GM18517 (cell line): ENCODE data around the gene SIX4.
"Not testable (repeated sequence)": the region's sequence is repeated elsewhere in the genome, so short reads cannot be mapped to it uniquely, and the experiment has no call there.

Source experiments
- ATAC-seq: cut with Tn5 transposase; IDR thresholded peaks from one replicate; pipeline ENCODE4 v1.9.1; 2021; ENCODE audit warnings: mild to moderate bottlenecking, moderate library complexity; ENCODE audit not compliant: unreplicated experiment

SIX4 gene

DNA sequence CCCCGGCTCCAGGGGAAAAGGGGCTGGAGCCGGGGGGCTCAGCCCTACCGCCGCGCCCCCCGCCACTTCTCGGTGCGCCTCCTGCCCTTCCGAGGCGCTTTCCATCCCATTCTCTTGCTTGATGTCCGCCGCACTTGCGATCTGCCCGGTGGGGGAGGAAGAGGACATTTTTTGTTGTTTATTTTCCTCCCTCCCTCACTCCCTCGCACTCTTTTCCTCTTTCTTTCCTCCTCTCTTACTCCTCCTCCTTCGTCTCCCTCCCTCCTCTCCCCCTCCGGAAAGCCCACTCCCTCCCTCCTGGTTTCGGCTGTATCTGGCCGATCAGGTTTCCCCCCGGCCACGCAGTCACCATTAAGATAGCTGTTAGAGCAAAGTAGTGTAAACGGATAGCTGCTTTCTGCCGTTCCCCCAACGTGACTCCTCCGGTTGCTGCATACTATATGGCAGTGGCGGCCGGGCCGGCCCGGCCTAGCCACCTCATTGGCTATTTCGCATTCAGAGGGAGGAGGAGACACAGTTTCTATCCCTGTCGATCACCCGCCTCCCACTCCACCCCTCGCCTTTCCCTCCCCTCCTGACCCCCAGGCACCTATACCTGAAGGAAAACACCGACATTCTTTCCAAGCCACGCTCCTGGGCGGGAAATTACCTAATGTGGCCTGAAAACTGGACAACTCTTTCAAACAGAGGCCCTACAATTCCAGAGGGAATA, at the start of gene SIX4:
Gene SIX4, minus strand, starts transcription at position 445 of the 712 bp plus-strand sequence. Its CDS starts 277 bp downstream, at position 168.
- ATAC-seq, result no peak

DNA sequence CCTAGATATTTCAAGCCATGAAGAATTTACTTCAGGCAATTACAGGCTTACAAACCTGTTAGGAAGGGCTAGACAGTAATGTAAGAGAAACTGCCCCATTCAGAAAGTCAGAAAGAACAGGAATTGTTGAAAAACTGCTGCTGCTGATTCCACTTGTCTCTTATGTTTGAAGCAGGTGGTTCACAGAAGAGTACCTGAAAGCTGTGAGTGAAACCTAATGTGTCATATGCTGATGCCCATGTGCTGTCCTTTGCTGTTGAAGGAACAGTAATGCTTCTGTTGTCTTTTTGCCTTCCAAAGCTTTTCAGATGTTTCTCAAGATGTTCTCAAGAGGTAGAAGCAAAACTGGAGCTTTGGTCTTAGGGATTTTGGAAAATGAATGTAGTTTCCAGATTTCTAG, 49.4 kb upstream of the SIX4 start:
- ATAC-seq, result peak; percentile 64

DNA sequence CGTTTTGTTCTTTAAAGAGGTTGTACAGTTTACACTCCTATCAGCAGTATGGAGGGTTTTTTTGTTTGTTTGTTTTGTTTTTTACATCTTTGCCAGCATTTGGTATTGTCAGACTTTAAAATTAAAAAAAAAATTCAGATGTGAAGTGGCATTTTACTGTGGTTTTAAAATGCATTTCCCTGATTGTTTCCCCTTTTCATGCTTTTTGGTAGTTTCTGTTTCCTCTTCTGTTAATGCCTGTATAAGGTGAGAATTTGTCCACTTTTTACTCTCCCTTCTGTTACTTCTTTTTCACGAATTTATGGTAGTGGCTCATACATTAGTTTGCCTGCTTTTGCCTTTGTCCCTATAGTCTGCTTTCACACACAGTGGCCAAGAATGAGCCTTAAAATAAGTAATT, 47.0 kb upstream of the SIX4 start:
- no peak for ATAC-seq

DNA sequence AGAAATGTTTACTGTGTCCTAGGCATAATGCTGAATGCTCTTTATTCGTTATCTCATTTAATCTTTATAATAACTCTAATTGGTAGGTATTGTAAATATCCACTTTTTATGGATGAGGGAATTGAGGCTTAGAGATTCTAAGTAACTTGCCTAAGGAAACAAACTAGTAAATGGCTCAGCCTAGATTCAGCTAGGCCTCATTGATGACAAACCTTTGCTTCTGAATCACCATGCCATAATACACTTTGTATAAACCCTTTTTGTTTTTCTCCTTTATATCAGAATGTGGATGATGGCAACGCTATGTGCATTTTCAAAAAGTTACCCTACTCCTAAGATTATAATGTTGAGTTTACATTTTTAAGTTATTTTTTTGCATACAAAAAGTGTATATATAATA, 44.5 kb upstream of the SIX4 start:
- ATAC-seq, result no peak

DNA sequence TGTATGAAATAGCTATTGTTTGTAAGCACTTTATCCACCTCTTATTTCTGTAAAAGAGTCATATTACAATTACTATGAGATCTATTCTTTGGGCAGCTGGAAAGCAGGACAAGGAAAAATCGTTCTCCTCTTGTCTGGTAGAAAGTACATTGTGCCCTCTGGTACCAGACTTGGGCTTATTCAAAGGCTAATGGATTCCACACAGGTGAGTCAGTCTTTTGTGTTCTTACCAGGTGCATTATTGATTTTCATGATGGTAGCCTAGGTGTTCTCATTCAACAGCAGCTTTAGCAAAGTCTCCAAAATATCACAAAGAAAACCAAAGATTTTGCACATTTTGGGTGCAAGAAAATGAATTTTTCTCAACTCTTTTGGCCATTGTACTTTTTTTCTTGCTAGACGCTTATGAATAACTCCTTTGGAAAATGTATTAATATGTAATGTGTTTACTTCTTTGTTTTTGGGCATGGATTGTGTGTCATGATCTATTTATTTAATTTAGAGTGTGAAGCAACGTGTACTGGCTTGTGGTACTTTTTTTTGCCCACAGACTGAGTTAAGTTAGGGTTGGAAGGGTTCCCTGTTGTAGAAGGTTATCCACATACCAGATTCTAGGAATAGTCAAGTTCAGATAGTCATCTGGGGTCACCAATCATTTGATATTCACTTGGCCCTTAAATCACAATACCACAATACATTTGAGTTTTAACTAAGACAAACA, 36.7 kb upstream of the SIX4 start:
- ATAC-seq, result no peak

DNA sequence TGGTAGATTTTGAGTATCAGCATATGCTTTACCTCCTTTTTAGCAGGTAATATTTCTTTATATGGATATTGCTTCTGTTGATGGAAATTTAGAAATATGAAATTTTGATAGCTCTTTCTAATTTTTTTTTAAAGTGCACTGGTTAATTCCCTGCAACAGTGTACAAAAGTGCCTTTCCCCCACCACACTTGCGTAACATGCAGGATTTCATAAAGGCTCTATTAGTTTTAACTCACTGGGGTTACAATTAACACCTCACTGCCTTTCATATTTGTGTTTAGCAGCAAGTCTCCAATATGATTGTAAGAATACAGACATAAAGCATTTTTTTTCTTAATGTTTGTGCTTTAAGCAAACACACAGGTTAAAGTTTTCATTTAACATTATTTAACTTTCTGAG, 36.1 kb upstream of the SIX4 start:
- no peak for ATAC-seq

DNA sequence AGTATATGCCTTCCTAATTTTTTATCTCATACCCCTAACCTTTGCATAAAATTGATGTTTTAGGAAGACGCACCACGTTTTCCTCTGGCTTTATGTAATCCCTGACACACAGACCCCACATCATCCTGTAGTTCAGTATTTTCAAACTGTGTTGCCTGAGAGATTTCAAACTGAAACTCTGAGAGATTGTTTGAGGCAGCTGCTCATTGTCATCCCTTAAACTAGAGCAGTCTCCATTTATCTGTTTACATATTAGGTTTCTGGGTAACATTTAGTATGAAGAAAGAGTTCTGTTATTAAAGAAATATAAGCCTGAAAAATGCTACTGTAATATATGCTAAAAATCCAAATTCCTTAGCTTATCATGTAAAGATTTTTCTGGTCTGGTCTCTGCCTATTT, 34.7 kb upstream of the SIX4 start:
- no peak for ATAC-seq

DNA sequence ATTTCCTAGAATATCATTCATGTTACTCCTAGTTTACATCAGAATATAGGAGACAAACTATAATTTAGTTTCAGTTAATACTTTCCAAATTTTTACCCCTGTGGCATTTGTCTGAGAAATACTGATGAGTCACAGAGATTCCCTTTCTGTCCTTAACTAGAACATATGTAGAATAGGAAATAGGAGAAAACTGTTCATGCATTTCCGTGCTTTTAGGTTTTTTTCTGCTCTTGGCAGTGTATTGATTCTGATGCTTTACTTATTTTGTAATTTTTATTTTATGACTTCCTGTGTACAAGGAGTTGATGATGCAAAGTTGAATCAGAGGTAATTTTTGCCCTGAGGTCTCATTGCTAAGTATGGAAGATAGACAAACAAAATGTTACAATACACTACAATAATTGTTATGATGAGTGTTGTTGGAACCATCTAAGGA, 33.4 kb upstream of the SIX4 start:
- ATAC-seq, result no peak

DNA sequence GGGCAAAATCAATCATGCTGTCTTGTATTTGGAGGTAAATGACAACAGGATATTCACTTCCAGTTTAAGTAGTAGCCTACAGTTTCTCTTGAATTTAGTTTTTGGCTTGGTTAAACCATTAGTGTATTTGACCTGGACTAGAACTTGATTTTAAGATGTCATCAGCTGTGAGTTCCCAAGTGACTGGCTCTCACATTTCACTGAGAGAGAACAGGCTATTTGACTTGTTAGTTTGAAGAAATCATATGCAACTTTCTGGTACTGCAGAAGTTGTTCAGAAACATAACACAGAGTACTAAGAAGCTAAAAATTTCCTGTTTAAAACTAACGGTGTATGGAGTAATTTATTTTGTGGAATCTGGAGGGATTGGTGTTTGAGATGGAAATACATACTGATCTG, 32.7 kb upstream of the SIX4 start:
- no peak for ATAC-seq

DNA sequence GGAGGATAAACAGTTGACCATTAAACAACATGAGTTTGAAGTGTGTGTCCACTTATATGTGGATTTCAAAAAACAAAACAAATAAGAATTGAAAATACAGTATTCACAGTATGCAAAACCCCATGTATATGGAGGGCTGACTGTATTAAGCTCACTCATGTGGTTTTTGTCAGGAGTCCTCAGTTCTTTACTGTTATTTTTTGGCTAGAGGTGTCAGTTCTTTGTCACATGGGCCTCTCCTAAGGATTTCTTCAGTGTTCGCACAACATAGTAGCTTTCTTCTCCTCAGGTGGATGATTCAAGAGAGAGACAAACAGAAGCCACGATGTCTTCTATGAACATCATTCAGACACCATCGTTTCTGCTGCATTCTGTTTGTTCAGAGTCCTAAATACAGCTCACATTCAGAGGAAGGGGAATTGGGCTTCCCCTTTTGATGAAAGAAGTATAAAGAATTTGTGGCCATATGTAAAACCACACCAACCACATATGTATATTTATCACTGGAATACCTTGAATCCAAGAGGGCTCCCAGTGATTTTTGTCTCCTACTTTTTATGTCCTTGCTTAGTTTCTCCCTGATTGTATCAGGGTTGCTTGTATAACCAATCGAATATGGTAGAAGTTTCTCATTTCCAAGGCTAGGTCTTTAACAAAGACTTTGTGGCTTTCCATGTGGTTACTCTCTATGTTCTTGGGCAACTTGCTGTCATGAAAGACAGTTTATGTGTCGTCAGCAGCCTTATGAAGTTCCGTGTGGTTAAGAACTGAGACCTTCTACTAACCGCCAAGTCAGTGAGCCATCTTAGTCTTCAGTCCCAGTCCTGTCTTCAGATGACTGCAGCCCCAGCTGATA, 29.3 kb upstream of the SIX4 start:
- ATAC-seq, result peak; percentile 98

DNA sequence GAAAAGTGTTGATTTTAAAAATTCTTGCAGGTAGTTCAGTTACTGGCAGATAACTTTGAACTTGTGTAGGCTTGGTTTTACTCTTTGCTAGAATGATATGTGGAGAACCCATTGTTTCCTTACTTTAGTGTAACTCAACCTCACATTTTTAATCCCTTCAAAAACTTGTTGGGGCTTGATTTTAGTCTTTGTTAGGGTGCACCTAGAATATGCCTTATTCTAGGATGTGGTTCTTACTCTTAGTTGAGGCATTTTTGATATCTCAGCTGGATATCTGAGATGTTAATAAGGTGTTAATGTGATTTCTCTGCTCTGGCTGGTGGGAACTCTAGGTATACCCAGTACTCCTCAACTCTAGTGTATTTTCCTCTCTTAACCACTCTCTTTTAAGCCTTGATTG, 20.4 kb upstream of the SIX4 start:
- no peak for ATAC-seq

DNA sequence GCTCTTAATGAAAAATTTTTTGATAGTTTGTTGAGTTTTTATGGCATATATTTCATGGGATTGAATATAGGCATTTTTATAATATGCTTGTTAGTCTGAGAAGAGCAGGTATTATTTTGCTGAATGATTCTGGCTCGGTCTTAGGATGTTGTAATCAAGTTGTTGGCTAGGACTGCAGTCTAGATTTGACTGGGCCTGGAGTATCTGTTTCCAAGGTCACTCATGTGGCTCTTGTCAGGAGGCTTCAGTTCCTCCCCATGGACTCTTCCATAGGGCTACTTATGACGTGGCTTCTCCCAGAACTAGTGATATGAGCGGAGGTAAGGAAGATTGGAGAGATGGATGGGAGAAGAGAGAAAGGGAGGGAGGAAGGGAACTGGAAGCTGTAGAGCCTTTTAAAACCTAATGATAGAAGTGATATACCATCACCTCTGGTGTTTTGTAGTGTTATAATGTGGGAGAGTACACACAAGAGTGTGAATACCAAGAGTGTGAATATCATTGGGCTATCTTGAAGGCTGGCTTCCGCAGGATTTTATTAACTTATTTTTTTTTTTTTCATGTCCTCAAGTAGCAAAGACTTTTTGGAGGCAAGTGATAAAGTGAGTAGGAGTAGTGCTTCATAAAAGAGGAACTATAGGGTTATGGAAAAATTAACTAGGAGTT, 14.8 kb upstream of the SIX4 start:
- ATAC-seq, result no peak

DNA sequence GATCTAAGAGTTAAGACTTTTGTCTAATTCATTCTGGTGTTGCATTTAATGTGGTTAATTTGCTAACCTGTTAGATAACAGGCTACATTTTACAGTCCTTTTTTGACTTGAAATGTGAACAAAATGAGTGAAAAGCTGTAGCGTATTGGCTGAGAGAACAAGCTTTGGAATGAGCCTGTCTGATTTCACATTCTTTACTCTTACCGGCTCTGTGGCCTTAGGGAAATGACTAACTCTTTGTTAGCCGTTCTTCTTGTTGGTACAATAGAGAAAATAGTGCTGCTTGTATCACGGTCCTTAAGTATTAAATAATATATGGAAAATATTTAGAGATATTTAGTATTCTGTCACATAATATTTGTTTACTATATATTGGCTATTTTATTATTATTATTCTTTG, 12.3 kb upstream of the SIX4 start:
- no peak for ATAC-seq

DNA sequence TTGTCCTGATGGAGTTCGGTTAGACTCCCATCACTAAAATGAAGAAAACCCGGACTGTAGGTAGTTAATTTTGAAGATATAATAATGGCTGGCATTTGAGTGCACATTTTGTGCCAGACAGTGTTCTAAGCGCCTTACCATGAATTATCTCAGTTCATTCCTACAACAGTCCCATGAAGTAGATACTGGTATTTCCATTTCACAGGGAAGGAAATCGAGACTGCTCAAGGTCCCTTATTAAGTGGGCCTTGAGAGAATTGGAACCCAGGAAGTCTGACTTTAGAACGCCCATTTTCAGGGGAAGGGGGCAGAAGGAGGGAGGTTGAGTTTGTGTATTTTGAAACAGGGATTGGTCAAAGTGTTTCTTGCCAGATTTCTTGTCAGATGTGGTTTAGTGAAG, 11.3 kb upstream of the SIX4 start:
- no peak for ATAC-seq

DNA sequence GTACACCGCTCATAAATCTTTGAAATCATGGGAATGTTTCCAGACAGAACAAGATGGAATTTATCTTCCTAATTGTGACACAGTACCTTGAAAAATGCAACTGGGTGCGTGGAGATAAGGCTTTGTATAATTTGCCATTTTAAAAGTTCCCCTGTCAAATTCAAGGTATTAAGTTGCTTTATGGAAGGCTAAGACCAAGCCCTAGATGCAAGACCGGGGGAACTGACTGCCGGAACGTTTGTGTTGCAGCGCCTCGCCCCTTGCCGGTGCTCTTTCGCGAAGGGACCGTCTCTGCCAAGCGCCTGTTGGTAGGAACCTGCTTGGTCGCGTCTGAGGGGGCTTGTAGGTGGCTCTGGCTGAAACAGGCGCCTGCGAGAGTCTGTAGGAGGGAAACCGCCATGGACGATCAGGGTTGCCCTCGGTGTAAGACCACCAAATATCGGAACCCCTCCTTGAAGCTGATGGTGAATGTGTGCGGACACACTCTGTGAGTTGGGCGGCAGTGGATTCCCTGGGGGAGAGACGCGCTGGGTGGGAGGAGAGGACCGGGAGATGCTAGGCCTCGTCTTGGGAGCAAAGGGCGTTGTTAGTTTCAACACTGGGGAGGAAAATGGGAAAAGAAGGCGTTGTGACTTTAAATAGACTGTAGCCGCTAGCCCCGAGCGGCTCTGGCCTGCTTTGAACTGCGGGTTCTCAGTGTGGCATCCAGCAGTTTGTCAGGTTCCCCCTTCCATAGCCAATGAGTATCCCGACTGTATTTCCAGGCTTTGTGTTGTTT, 10.5 kb upstream of the SIX4 start, which contains the start of gene MNAT1:
Gene MNAT1, plus strand, starts transcription at position 297 of the 778 bp plus-strand sequence. Its CDS starts 102 bp downstream, at position 399.
- ATAC-seq, result peak; percentile 93

DNA sequence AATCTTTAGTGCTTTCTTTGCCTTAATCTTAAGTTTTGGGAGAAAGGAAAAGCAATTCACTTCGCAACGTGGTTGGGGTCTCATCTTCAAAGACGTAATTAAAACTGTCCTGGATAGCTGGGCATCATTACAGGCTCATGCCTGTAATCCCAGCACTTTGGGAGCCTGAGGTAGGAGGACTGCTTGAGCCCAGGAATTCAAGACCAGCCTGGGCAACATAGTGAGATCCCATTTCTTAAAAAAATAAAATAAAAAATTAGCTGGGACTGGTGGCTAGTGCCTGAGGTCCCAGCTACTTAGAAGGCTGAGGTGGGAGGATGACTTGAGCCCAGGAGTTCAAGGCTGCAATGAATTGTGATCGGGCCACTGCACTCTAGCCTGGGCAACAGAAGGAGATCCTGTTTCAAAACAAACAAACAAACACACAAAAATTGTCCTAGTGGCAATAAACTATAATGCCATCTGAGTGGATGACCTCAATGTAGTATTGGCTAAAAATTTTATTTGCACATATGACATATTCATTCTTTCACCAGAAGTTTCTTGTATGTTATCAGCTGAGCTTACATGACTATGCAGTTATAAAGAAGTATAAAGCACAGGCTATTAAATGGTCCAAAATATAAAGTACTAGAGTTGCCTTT, 8.8 kb upstream of the SIX4 start:
- ATAC-seq, result no peak

DNA sequence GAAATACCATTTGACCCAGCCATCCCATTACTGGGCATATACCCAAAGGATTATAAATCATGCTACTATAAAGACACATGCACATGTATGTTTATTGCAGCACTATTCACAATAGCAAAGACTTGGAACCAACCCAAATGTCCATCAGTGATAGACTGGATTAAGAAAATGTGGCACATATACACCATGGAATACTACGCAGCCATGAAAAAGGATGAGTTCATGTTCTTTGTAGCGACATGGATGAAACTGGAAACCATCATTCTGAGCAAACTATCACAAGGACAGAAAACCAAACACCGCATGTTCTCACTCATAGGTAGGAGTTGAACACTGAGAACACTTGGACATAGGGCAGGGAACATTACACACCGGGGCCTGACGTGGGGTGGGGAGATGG, 7.1 kb upstream of the SIX4 start:
- not testable (repeated sequence) for ATAC-seq

DNA sequence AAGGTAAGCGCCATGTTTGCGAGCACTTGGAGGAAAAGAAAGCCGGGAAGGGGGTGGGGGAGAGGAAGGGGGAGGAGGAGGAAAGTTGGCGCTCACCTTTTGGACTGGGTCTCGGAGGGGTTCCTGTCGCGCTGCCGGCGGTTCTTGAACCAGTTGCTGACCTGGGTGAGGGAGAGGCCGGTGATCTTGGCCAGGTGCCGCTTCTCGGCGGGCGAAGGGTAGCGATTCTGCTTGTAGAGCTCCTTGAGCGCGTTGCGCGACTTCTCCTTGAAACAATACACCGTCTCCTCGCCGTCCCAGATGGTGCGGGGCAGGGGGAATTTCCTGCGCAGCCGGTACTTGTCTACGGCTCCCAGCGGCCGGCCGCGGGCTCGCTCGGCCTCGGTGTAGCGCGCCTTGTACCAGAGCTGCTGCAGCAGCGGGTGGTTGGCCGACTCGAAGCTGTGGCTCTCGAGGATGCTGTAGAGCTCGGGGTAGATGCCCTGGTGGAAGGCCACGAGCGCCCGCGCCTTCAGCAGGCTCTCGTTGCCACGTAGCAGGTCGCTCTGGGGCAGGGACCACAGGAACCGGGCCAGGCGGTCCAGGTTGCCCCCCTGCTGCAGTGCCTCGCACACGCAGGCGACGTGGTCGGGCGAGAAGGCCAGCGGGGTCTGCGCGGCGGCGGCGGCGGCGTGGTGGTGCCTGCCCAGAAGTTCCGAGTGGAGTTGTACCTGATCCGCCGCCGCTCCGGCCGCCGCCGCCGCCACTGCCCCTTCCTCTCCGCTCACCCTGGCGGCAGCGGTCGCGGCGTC, 840 bp downstream of the SIX4 start:
- ATAC-seq, result peak; percentile 47
